GM19455 (cell line): ENCODE data around the gene IFTAP.

Source experiments
- ATAC-seq: cut with Tn5 transposase; IDR thresholded peaks from one replicate; pipeline ENCODE4 v1.9.1; 2021; ENCODE audit not compliant: unreplicated experiment

Gene IFTAP

GRCh38 chr11:36596880-36597279 is 2.6 kb downstream of the IFTAP start:
- ATAC-seq, result no peak

GRCh38 chr11:36598051-36598450 is 3.7 kb downstream of the IFTAP start, which contains the start of gene RAG2:
Gene RAG2 (minus strand): TSS chr11:36598236. CDS start chr11:36594168, 4,068 bp downstream.
- ATAC-seq, result no peak

- no peak for ATAC-seq
These were observed 5.9 kb downstream of the IFTAP start for GRCh38 chr11:36600180-36600579.

- no peak for ATAC-seq
These were observed 6.9 kb downstream of the IFTAP start for GRCh38 chr11:36601155-36601554.

- no peak for ATAC-seq
These were observed 7.8 kb downstream of the IFTAP start for GRCh38 chr11:36602135-36602534.

GRCh38 chr11:36605221-36606216 is 11.2 kb downstream of the IFTAP start:
- peak; percentile 73 for ATAC-seq

- ATAC-seq, result no peak
These were observed 14.3 kb downstream of the IFTAP start for GRCh38 chr11:36608491-36609199.

- ATAC-seq, result no peak
These were observed 15.1 kb downstream of the IFTAP start for GRCh38 chr11:36609383-36609782.

GRCh38 chr11:36615826-36616225 is 21.5 kb downstream of the IFTAP start:
- ATAC-seq, result no peak

GRCh38 chr11:36617543-36618362 is 23.5 kb downstream of the IFTAP start:
- no peak for ATAC-seq

- ATAC-seq, result no peak
These were observed 24.2 kb downstream of the IFTAP start for GRCh38 chr11:36618363-36619047.

- no peak for ATAC-seq
These were observed 25.2 kb downstream of the IFTAP start for GRCh38 chr11:36619502-36619901.

- no peak for ATAC-seq
These were observed 25.9 kb downstream of the IFTAP start for GRCh38 chr11:36620246-36620645.

GRCh38 chr11:36622431-36623136 is 28.3 kb downstream of the IFTAP start:
- no peak for ATAC-seq

- no peak for ATAC-seq
These were observed 29.2 kb downstream of the IFTAP start for GRCh38 chr11:36623494-36623893.

- ATAC-seq, result no peak
These were observed 32.7 kb downstream of the IFTAP start for GRCh38 chr11:36627006-36627405.

GRCh38 chr11:36627471-36627870 is 33.2 kb downstream of the IFTAP start:
- ATAC-seq, result no peak

GRCh38 chr11:36628141-36628540 is 33.8 kb downstream of the IFTAP start:
- ATAC-seq, result no peak

- ATAC-seq, result no peak
These were observed 34.5 kb downstream of the IFTAP start for GRCh38 chr11:36628765-36629244.

- peak; percentile 72 for ATAC-seq
These were observed 37.5 kb downstream of the IFTAP start for GRCh38 chr11:36631774-36632173.
